Measurements from ENCODE around the gene NFKB2. TPM values are rescaled to one million over a fixed set of nuclear protein-coding genes. Genes with fewer than 3 reads are reported as not detected.

NFKB2 gene
- total RNA-seq, 2 donors from 2014 or later = 22.5 to 40.4 TPM

DNA sequence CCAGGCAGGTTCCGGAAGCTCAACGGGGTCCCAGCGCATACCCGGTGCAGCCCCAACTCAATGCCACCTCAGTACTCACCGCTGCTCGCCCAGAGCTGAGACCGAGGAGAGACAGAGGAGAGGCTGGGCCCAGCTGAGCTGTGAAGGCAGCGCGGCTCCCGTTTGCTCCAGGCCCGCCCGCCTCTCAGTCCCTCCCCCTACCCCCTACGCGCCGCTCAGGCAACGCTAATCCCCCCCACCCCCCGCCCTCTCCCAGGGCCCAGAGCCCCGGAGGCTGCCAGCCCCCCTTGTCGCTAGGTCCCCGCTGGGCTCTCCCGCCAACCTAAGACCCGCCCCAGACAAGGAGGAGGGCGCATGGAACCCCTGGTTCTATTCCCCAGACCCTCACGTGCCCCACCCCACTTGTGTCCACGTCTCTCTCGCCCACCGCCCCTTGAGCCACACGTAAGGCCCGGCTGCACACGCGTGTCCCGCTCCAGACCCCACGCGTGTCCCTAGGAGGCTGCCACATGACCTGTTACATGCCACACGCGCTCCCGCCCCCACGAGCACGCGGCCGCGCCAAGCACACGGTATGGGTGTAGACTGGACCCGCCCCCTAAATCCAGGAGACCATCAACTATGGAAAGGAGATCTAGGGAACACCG, 23.2 kb downstream of the NFKB2 start, which contains the start of gene PSD:
TSS of gene PSD (minus strand) at position 164 of the 647 bp plus-strand sequence. CDS start 1,747 bp downstream, outside the sequence.
- WGBS = 2% methylated on average over 40 of the region's 45 CpGs
- H3K27ac ChIP-seq = no peak within 1 kb of the TSS

DNA sequence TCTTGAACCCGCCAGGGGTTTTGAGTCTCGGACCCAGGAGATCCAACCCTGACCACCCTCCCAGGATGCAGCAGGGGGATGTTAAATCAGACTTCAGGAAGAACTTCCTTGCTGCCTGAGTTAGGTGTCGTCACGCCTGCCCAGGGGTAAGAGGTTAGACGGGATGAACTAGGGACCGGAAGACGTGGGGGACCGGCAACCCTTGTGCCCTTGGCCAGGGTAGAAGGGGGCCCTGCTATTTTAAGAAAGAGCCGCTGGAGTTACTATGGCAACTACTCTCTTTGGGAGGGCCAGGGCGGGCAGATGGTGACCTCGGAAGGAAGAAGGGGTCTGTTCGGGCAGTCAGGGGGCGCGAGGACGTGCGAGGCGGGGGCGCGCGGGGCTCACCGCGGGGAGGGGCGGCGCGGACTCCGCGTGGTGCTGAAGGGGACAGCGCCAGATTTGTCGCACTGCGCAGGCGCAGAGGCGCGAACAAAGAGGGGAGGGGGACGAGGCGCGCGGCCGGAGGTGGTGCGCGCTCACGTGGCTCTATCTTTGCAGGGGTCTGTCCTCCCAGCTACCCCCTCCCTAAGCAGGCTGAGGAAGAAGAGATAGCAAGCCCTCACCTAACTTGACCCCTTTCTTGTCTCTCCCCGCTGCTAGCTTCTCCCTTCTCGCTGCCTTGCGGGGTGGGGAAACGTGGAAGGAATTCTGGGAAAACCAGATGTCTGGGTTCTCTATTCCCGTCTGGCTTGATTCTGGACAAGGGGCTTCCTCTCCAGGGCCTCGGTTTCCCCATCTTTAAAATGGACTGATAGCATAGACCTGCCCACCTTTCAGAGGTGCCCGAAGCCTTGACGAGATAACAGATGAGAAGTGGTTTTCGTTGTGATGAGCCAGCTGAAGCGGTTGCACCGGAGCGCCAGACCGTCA, 24.0 kb downstream of the NFKB2 start:
- peak; percentile 40 for DNase-seq (ENCODE audit: low spot score)
- Histone ChIP-seq H3K4me3 (peak overlapping the region; percentile 62 to 73), H3K27ac (no peak overlapping the region), H3K9me3 (no peaks in the 10 kb centered on the region), H3K4me1 (replicated peaks) (peaks cover 26% of the 10 kb centered on the region), H3K36me3 (peaks cover 0 to 8% of the 10 kb centered on the region in 2 donors), H3K27me3 (replicated peaks; ENCODE audit: insufficient read depth) (no peaks in the 10 kb centered on the region)
- TF ChIP-seq, protein P1, sequence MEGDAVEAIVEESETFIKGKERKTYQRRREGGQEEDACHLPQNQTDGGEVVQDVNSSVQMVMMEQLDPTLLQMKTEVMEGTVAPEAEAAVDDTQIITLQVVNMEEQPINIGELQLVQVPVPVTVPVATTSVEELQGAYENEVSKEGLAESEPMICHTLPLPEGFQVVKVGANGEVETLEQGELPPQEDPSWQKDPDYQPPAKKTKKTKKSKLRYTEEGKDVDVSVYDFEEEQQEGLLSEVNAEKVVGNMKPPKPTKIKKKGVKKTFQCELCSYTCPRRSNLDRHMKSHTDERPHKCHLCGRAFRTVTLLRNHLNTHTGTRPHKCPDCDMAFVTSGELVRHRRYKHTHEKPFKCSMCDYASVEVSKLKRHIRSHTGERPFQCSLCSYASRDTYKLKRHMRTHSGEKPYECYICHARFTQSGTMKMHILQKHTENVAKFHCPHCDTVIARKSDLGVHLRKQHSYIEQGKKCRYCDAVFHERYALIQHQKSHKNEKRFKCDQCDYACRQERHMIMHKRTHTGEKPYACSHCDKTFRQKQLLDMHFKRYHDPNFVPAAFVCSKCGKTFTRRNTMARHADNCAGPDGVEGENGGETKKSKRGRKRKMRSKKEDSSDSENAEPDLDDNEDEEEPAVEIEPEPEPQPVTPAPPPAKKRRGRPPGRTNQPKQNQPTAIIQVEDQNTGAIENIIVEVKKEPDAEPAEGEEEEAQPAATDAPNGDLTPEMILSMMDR (IDR thresholded peaks at IDR 0.05) = peak in 1 of 4 experiments; percentile 6
- TF ChIP-seq POLR2AphosphoS5 (IDR thresholded peaks at IDR 0.05) (peak; percentile 68), POLR2A (IDR thresholded peaks at IDR 0.05) (no peak)
- WGBS = 3% methylated on average over 54 of the region's 54 CpGs
- intact Hi-C loops (cut with DNase I) = loop anchor here (2.0 kb wide), 1 partner anchor 25 kb away; the partner anchor contains the start of gene NFKB2

More for the DNA sequence above, 23.2 kb downstream of the NFKB2 start, which contains the start of gene PSD:
- no peaks in the 10 kb centered on the region for H3K9me3 ChIP-seq
- no peak for TF ChIP-seq POLR2A (IDR thresholded peaks at IDR 0.05)
- TF ChIP-seq POLR2AphosphoS5 (IDR thresholded peaks at IDR 0.05) = no peak
- TF ChIP-seq, protein P1 (IDR thresholded peaks at IDR 0.05) = no peak
- peaks cover 0 to 3% of the 10 kb centered on the region in 2 donors for H3K36me3 ChIP-seq
- intact Hi-C loops (cut with DNase I) = no loop called here
- DNase-seq (ENCODE audit: low spot score) = no peak
- peaks cover 26% of the 10 kb centered on the region for H3K4me1 ChIP-seq (replicated peaks)
- peaks cover 3% of the 10 kb centered on the region for H3K27me3 ChIP-seq (replicated peaks; ENCODE audit: insufficient read depth)
- peak within 1 kb of the TSS; percentile 62 to 73 for H3K4me3 ChIP-seq

DNA sequence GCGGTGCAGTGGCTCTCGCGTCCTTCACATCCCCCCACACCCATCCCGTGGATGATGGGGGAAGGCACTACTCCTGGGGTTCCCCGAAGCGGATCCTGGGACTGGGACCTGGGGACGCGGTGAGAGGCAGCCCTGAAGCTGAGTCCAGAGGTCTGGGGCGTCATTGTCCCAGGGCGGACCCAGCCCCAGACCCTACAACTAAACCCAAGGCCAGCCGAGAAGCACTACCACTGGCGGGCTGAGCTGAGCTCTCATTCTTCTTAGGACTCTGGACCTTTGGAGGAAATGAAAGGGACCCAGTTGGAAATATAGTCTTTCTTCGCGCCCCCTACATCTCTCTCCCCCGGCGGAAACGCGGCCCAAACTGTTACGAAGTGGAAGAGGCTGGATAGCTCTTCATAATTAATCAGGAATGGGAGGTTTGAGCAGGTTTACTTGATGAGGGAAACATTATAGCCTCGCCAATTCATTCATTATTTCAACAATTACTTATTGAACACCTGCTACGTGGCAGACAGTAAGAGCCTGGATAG, 24.7 kb downstream of the NFKB2 start:
- Histone ChIP-seq H3K27me3 (replicated peaks; ENCODE audit: insufficient read depth) (no peaks in the 10 kb centered on the region), H3K4me3 (peak overlapping the region; percentile 62 to 73), H3K4me1 (replicated peaks) (peaks cover 26% of the 10 kb centered on the region), H3K36me3 (peaks cover 0 to 8% of the 10 kb centered on the region in 2 donors), H3K27ac (peak overlapping the region; percentile 83 to 86), H3K9me3 (no peaks in the 10 kb centered on the region)
- TF ChIP-seq POLR2A (IDR thresholded peaks at IDR 0.05) (no peak), POLR2AphosphoS5 (IDR thresholded peaks at IDR 0.05) (no peak)
- TF ChIP-seq, protein P1 (IDR thresholded peaks at IDR 0.05) = no peak
- under 1% methylated on average over 20 of the region's 21 CpGs for WGBS
- no peak for DNase-seq (ENCODE audit: low spot score)
- intact Hi-C loops (cut with DNase I) = loop anchor here (2.0 kb wide), 1 partner anchor 25 kb away; the partner anchor contains the start of gene NFKB2

DNA sequence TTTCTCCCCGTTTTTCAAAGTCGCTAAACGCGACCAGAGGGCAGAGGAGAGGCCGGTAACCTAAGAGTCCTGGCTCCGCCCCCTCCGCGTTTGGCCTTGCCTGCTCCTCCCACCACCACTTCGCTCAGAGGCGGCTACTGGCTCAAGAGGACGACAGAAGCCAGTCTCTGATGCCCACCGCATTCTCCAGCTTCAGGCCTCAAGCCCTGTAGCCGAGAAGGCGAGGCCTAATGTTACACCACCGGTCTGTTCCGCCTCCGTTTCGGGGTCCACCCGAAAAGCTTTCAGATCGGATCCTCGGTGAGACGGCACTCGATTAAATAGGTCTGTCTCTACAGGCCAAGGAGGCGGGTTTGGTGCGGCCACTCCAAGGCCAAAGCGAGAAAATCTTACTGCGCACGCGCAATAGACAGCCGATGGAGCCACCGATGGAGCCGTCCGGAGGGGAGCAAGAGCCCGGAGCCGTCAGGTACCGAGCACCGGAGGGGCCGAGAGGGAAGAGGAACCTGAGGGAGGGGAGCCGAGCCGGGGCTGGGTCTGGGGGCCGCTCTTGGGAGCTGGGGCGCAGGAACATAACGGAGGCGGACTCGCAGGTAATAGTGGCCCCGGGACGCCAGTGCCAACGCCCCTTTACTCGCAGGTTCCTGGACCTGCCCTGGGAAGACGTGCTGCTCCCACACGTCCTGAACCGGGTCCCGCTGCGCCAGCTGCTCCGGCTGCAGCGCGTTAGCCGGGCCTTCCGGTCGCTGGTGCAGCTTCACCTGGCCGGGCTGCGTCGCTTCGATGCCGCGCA, 25.4 kb downstream of the NFKB2 start, which contains the start of gene FBXL15:
TSS of gene FBXL15 (plus strand) at position 123 of the 793 bp plus-strand sequence. CDS start at position 417, 294 bp downstream.
- Histone ChIP-seq H3K27ac (peak within 1 kb of the TSS; percentile 83 to 86), H3K4me1 (replicated peaks) (peaks cover 26% of the 10 kb centered on the region), H3K4me3 (peak within 1 kb of the TSS; percentile 62 to 73), H3K36me3 (peaks cover 0 to 8% of the 10 kb centered on the region in 2 donors), H3K9me3 (no peaks in the 10 kb centered on the region), H3K27me3 (replicated peaks; ENCODE audit: insufficient read depth) (no peaks in the 10 kb centered on the region)
- intact Hi-C loops (cut with DNase I) = loop anchor here (2.0 kb wide), 1 partner anchor 26 kb away; the partner anchor contains the start of gene NFKB2
- peak; percentile 94 for DNase-seq (ENCODE audit: low spot score)
- 0% methylated on average over 66 of the region's 66 CpGs for WGBS
- peak; percentile 26 for TF ChIP-seq POLR2A (IDR thresholded peaks at IDR 0.05)
- TF ChIP-seq POLR2AphosphoS5 (IDR thresholded peaks at IDR 0.05) = peak; percentile 96
- TF ChIP-seq, protein P1 (IDR thresholded peaks at IDR 0.05) = peak in 2 of 4 experiments; percentile 23 to 33
